Fibroblast of the aortic adventitia (primary cell): ENCODE data around the gene OR11G2. TPM values are rescaled to one million over a fixed set of nuclear protein-coding genes. Genes with fewer than 3 reads are reported as not detected.
"Not testable (repeated sequence)": the region's sequence is repeated elsewhere in the genome, so short reads cannot be mapped to it uniquely, and the experiment has no call there.

Experiments
- DNase-seq: peaks from one replicate; pipeline ENCODE4 v3.0.0-alpha.2; 2010; ENCODE audit warnings: low read depth
- H3K4me3 ChIP-seq: 2 replicates; pipeline ENCODE4 v1.5.1; 2011; ENCODE audit warnings: low read depth, mild to moderate bottlenecking, control low read depth, low read length, moderate library complexity
- CTCF ChIP-seq: IDR thresholded peaks from 2 replicates; pipeline ENCODE4 v1.5.1; 2011; ENCODE audit warnings: mild to moderate bottlenecking, low read length, control low read depth, inconsistent platforms; ENCODE audit not compliant: insufficient read depth
- total RNA-seq: library from RNA; depleted of rRNA; stranded (reverse); fragments of >200 nt; gene quantifications from 2 replicates; pipeline ENCODE4 v1.2.3, GENCODE V29; 2012; ENCODE audit warnings: low replicate concordance

OR11G2 gene
- total RNA-seq, 1 donor = not detected

- DNase-seq = no peak
- no peak for TF ChIP-seq CTCF
- H3K4me3 ChIP-seq = no peak overlapping the region
Observed at GRCh38 chr14:20177433-20177974, 13.2 kb upstream of the OR11G2 start.

GRCh38 chr14:20179218-20179617, 11.5 kb upstream of the OR11G2 start:
- H3K4me3 ChIP-seq = no peak overlapping the region
- no peak for DNase-seq
- TF ChIP-seq CTCF = no peak

GRCh38 chr14:20179880-20180279, 10.8 kb upstream of the OR11G2 start:
- TF ChIP-seq CTCF = no peak
- no peak overlapping the region for H3K4me3 ChIP-seq
- DNase-seq = no peak

- no peak for TF ChIP-seq CTCF
- DNase-seq = no peak
- no peak overlapping the region for H3K4me3 ChIP-seq
Observed at GRCh38 chr14:20180486-20180885, 10.2 kb upstream of the OR11G2 start.

- DNase-seq = peak; percentile 5
- no peak overlapping the region for H3K4me3 ChIP-seq
- no peak for TF ChIP-seq CTCF
Observed at GRCh38 chr14:20184181-20184580, 6.5 kb upstream of the OR11G2 start.

GRCh38 chr14:20191396-20191795, 700 bp downstream of the OR11G2 start:
- no peak for DNase-seq
- no peak overlapping the region for H3K4me3 ChIP-seq
- no peak for TF ChIP-seq CTCF

- no peak for TF ChIP-seq CTCF
- no peak for DNase-seq
- H3K4me3 ChIP-seq = no peak overlapping the region
Observed at GRCh38 chr14:20194101-20194500, 3.4 kb downstream of the OR11G2 start.

- not testable (repeated sequence) for DNase-seq, H3K4me3 ChIP-seq
Observed at GRCh38 chr14:20195170-20195569, 4.5 kb downstream of the OR11G2 start.
